Common myeloid progenitor, CD34-positive (primary cell): ENCODE data around the gene RIN1. TPM values are rescaled to one million over a fixed set of nuclear protein-coding genes. Genes with fewer than 3 reads are reported as not detected.
"Not testable (repeated sequence)": the region's sequence is repeated elsewhere in the genome, so short reads cannot be mapped to it uniquely, and the experiment has no call there.

Source experiments
- CTCF ChIA-PET: fragments of 350-600 bp; sonication (Branson Sonifier 250); formaldehyde crosslinking; loops from one replicate; lab custom pipeline; 2021; ENCODE audit warnings: antibody characterized with exemption; lab: Charles Lee
- POLR2A ChIA-PET: fragments of 350-600 bp; sonication (Branson Sonifier 250); formaldehyde crosslinking; loops from one replicate; lab custom pipeline; 2021; ENCODE audit warnings: antibody characterized with exemption; lab: Charles Lee
- DNase-seq, 3 donors: peaks; one replicate each; pipeline versions ENCODE4 v3.0.0 to v3.0.0-alpha.2; 2013
- H3K27ac ChIP-seq, 2 experiments: 1 replicate in 1 of 2; 2 replicates in 1 of 2; pipeline ENCODE4 v1.7.0; 2013; ENCODE audit warnings: inconsistent platforms in 2 of 2, low read length in 2 of 2, mild to moderate bottlenecking in 2 of 2, low read depth in 1 of 2, moderate library complexity in 1 of 2; ENCODE audit not compliant: severe bottlenecking in 2 of 2, insufficient read depth in 1 of 2, poor library complexity in 1 of 2
- H3K27me3 ChIP-seq, 5 experiments: replicated peaks in 2 of 5; 1 replicate in 3 of 5; 2 replicates in 2 of 5; pipeline versions ENCODE4 v1.6.1 to v1.7.0; 2013; ENCODE audit warnings: low read length in 4 of 5, mild to moderate bottlenecking in 2 of 5, moderate library complexity in 2 of 5, inconsistent platforms in 1 of 5; ENCODE audit not compliant: insufficient read depth in 5 of 5, control insufficient read depth in 4 of 5
- H3K36me3 ChIP-seq, 4 experiments: 1 replicate in 2 of 4; 2 replicates in 2 of 4; pipeline versions ENCODE4 v1.6.1 to v1.7.0; 2013; ENCODE audit warnings: low read length in 3 of 4, control low read depth in 1 of 4, mild to moderate bottlenecking in 1 of 4; ENCODE audit not compliant: control insufficient read depth in 4 of 4, insufficient read depth in 4 of 4
- H3K4me1 ChIP-seq, 4 experiments: 1 replicate in 3 of 4; 2 replicates in 1 of 4; pipeline versions ENCODE4 v1.6.1 to v1.7.1; 2013; ENCODE audit warnings: low read length in 3 of 4, mild to moderate bottlenecking in 3 of 4, control low read depth in 1 of 4, inconsistent platforms in 1 of 4, moderate library complexity in 1 of 4; ENCODE audit not compliant: control insufficient read depth in 4 of 4, insufficient read depth in 4 of 4; ENCODE audit errors: control extremely low read depth in 1 of 4
- H3K4me3 ChIP-seq, 7 experiments: 1 replicate in 4 of 7; 2 replicates in 3 of 7; pipeline versions ENCODE4 v1.5.1 to v1.7.0; 2013; ENCODE audit warnings: mild to moderate bottlenecking in 7 of 7, low read length in 6 of 7, moderate library complexity in 6 of 7, inconsistent platforms in 2 of 7, low read depth in 2 of 7, control low read depth in 1 of 7; ENCODE audit not compliant: insufficient read depth in 4 of 7, control insufficient read depth in 1 of 7; ENCODE audit errors: extremely low read depth in 1 of 7
- H3K9me3 ChIP-seq, 5 experiments: 1 replicate in 4 of 5; 2 replicates in 1 of 5; pipeline versions ENCODE4 v1.6.1 to v1.7.1; 2013; ENCODE audit warnings: low read length in 4 of 5, mild to moderate bottlenecking in 2 of 5, inconsistent platforms in 1 of 5, low read depth in 1 of 5, moderate library complexity in 1 of 5; ENCODE audit not compliant: control insufficient read depth in 4 of 5, insufficient read depth in 2 of 5; ENCODE audit errors: control extremely low read depth in 1 of 5
- WGBS: methylation state at CpG from one replicate; pipeline ENCODE4 v1.1.5; 2013; ENCODE audit not compliant: insufficient coverage; 5-methylcytosine and 5-hydroxymethylcytosine counted together
- polyA plus RNA-seq: library from polyadenylated mRNA; unstranded; fragments of 120-200 nt; gene quantifications from one replicate; pipeline ENCODE4 v1.2.1, GENCODE V29; 2013

RIN1 gene
- polyA plus RNA-seq: 2.4 TPM

GRCh38 chr11:66336234-66337102 is at the start of gene RIN1:
TSS of gene RIN1 (minus strand) at chr11:66336434. CDS start at chr11:66336402, 32 bp downstream.
- ChIA-PET POLR2A (interaction anchor here (0.6 kb wide), 1 partner anchor 1692 kb away, joined by 3 read pairs; no protein-coding TSS in a partner anchor), CTCF (interaction anchor here (0.9 to 7.3 kb wide), 5 partner anchors 9 to 119 kb away, joined by 3 to 86 read pairs (median 7); partner anchors contain the start of gene BRMS1)
- WGBS: 24% methylated on average over 22 of the region's 22 CpGs
- H3K4me1 ChIP-seq: peaks cover 0 to 22% (median 20%) of the 10 kb centered on the region in 4 experiments
- no peak within 1 kb of the TSS for H3K27ac ChIP-seq
- peaks cover 2 to 43% (median 35%) of the 10 kb centered on the region in 4 experiments for H3K36me3 ChIP-seq
- H3K27me3 ChIP-seq: peaks cover 0 to 2% (median 0%) of the 10 kb centered on the region in 5 experiments
- H3K9me3 ChIP-seq: no peaks in the 10 kb centered on the region
- DNase-seq: peak; percentile 48 to 88 (median 84)
- H3K4me3 ChIP-seq: peak within 1 kb of the TSS in 6 of 7 experiments; percentile 8 to 74 (median 49)

- H3K36me3 ChIP-seq, H3K27me3 ChIP-seq, H3K4me1 ChIP-seq, DNase-seq, H3K9me3 ChIP-seq, H3K4me3 ChIP-seq, POLR2A ChIA-PET, H3K27ac ChIP-seq: not testable (repeated sequence)
- CTCF ChIA-PET: interaction anchor here (0.8 to 2.0 kb wide), 7 partner anchors 10 to 408 kb away, joined by 3 to 5 read pairs (median 4); no protein-coding TSS in a partner anchor
- 85% methylated on average over 8 of the region's 13 CpGs for WGBS
Measured at GRCh38 chr11:66384316-66384715, 48.1 kb upstream of the RIN1 start.

- H3K4me3 ChIP-seq, POLR2A ChIA-PET, H3K27ac ChIP-seq, H3K9me3 ChIP-seq, H3K36me3 ChIP-seq, H3K4me1 ChIP-seq, H3K27me3 ChIP-seq: not testable (repeated sequence)
- WGBS: 61% methylated on average over 4 of the region's 7 CpGs
- DNase-seq: peak in 1 of 3 donors; percentile 32
- CTCF ChIA-PET: interaction anchor here (0.8 to 1.5 kb wide), 3 partner anchors 9 to 69 kb away, joined by 3 to 4 read pairs (median 3); no protein-coding TSS in a partner anchor
Measured at GRCh38 chr11:66380264-66380663, 44.0 kb upstream of the RIN1 start.

- H3K4me3 ChIP-seq, H3K27ac ChIP-seq, H3K9me3 ChIP-seq, H3K27me3 ChIP-seq, POLR2A ChIA-PET: not testable (repeated sequence)
- CTCF ChIA-PET: interaction anchor here (2.0 kb wide), 1 partner anchor 15 kb away, joined by 6 read pairs; no protein-coding TSS in a partner anchor
- Histone ChIP-seq H3K4me1 (peaks cover 0 to 33% (median 15%) of the 10 kb centered on the region in 4 experiments), H3K36me3 (peaks cover 0 to 15% (median 2%) of the 10 kb centered on the region in 4 experiments)
- peak in 1 of 3 donors; percentile 22 for DNase-seq
- 97% methylated on average over 7 of the region's 9 CpGs for WGBS
Measured at GRCh38 chr11:66373690-66374287, 37.6 kb upstream of the RIN1 start.

GRCh38 chr11:66373265-66373664 is 37.0 kb upstream of the RIN1 start:
- no peaks in the 10 kb centered on the region for H3K27me3 ChIP-seq
- POLR2A ChIA-PET: no interaction called here
- H3K9me3 ChIP-seq: no peaks in the 10 kb centered on the region
- H3K4me1 ChIP-seq: peaks cover 0 to 33% (median 15%) of the 10 kb centered on the region in 4 experiments
- H3K4me3 ChIP-seq: no peak overlapping the region
- no peak for DNase-seq
- no peak overlapping the region for H3K27ac ChIP-seq
- CTCF ChIA-PET: interaction anchor here (2.0 kb wide), 1 partner anchor 16 kb away, joined by 6 read pairs; no protein-coding TSS in a partner anchor
- WGBS: 95% methylated on average over 2 of the region's 5 CpGs
- peaks cover 0 to 20% (median 5%) of the 10 kb centered on the region in 4 experiments for H3K36me3 ChIP-seq

- POLR2A ChIA-PET: interaction anchor here (1.0 kb wide), 1 partner anchor 24 kb away, joined by 4 read pairs; the partner anchor contains the start of gene B4GAT1
- Histone ChIP-seq H3K27me3 (no peaks in the 10 kb centered on the region), H3K4me1 (peaks cover 0 to 33% (median 15%) of the 10 kb centered on the region in 4 experiments), H3K4me3 (peak within 1 kb of the TSS; percentile 54 to 89 (median 75)), H3K36me3 (peaks cover 4 to 34% (median 17%) of the 10 kb centered on the region in 4 experiments), H3K27ac (peak within 1 kb of the TSS; percentile 50 to 77), H3K9me3 (no peaks in the 10 kb centered on the region)
- CTCF ChIA-PET: interaction anchor here (0.7 to 2.1 kb wide), 4 partner anchors 9 to 81 kb away, joined by 3 to 12 read pairs (median 4); no protein-coding TSS in a partner anchor
- under 1% methylated on average over 38 of the region's 72 CpGs for WGBS
- DNase-seq: peak; percentile 78 to 90 (median 87)
Measured at GRCh38 chr11:66371627-66372415, 35.6 kb upstream of the RIN1 start, which contains the start of gene SLC29A2. TSS of gene SLC29A2 (minus strand) at chr11:66371760. CDS start at chr11:66371591, 169 bp downstream.
